ENCODE data around the gene CNN2. TPM values are rescaled to one million over a fixed set of nuclear protein-coding genes. Genes with fewer than 3 reads are reported as not detected.

Gene CNN2
- total and polyA plus RNA-seq, 2 of the 13 experiments (the other 11 are each of a cell fraction or from before 2014, with no cell fraction given), result 63.6 to 70.0 TPM

DNA sequence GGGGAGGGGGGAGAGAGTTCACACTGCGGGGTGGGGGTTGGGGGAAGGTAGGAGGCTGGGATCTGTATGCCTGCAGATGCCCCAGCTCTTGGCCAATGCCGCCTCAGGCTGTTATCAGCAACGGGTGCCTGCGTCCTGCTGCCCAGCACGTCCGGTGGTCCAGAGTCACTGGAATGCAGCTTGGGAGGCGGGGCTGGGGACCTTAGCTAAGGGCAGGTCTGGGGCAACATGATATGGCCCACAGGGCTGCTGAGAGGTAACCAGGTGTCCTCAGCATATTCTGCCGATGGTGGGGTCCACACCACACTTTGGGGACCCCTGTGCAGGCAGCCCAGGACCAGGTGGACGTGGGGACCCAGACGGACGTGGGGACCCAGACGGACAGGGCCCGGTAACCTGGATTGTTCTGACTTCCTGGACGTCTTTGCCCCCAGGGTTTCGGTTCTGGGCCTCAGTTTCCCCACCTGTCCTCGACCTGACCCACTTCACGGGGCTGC is 39.9 kb downstream of the CNN2 start (continued):
- TF ChIP-seq HMGXB3 (CRISPR knock-in tag; IDR thresholded peaks at IDR 0.05; ENCODE audit: borderline replicate concordance) (no peak), HMG20A (CRISPR knock-in tag; IDR thresholded peaks at IDR 0.05; ENCODE audit: borderline replicate concordance) (no peak), BCL3 (CRISPR knock-in tag; IDR thresholded peaks at IDR 0.05) (no peak), UBTF (CRISPR knock-in tag; IDR thresholded peaks at IDR 0.05) (no peak), ELF1 (CRISPR knock-in tag; IDR thresholded peaks at IDR 0.05) (no peak), TOE1 (CRISPR knock-in tag; IDR thresholded peaks at IDR 0.05) (no peak), KLF16 (CRISPR knock-in tag; IDR thresholded peaks at IDR 0.05) (no peak), CREM (IDR thresholded peaks at IDR 0.05) (peak; percentile 22; the same call in 1 of the 2 replicates), CREM (CRISPR knock-in tag; IDR thresholded peaks at IDR 0.05) (no peak), ZNF720 (CRISPR knock-in tag; IDR thresholded peaks at IDR 0.05) (no peak), POGK (CRISPR knock-in tag; conservative IDR thresholded peaks at IDR 0.05) (no peak), RFX1 (IDR thresholded peaks at IDR 0.05) (no peak), THYN1 (CRISPR knock-in tag; IDR thresholded peaks at IDR 0.05; ENCODE audit: borderline replicate concordance, low read depth) (no peak), ZBTB34 (CRISPR knock-in tag; IDR thresholded peaks at IDR 0.05) (no peak), CHCHD3 (CRISPR knock-in tag; IDR thresholded peaks at IDR 0.05) (no peak)
- TF ChIP-seq, protein P1, sequence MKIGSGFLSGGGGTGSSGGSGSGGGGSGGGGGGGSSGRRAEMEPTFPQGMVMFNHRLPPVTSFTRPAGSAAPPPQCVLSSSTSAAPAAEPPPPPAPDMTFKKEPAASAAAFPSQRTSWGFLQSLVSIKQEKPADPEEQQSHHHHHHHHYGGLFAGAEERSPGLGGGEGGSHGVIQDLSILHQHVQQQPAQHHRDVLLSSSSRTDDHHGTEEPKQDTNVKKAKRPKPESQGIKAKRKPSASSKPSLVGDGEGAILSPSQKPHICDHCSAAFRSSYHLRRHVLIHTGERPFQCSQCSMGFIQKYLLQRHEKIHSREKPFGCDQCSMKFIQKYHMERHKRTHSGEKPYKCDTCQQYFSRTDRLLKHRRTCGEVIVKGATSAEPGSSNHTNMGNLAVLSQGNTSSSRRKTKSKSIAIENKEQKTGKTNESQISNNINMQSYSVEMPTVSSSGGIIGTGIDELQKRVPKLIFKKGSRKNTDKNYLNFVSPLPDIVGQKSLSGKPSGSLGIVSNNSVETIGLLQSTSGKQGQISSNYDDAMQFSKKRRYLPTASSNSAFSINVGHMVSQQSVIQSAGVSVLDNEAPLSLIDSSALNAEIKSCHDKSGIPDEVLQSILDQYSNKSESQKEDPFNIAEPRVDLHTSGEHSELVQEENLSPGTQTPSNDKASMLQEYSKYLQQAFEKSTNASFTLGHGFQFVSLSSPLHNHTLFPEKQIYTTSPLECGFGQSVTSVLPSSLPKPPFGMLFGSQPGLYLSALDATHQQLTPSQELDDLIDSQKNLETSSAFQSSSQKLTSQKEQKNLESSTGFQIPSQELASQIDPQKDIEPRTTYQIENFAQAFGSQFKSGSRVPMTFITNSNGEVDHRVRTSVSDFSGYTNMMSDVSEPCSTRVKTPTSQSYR (CRISPR knock-in tag; IDR thresholded peaks at IDR 0.05; ENCODE audit: borderline replicate concordance), result no peak

All from HepG2 (cell line).